ENCODE measurements around the gene NDE1. TPM values are rescaled to one million over a fixed set of nuclear protein-coding genes. Genes with fewer than 3 reads are reported as not detected.

The NDE1 gene
- total and polyA plus RNA-seq, 4 donors, result 2.5 to 17.3 (median 4.4) TPM

- 91% methylated on average over 11 of the region's 11 CpGs for WGBS
- H3K9me3 ChIP-seq (ENCODE audit: control insufficient read depth in 4 of 4, low read length in 3 of 4), result no peaks in the 10 kb centered on the region
- no peak for DNase-seq (ENCODE audit: low spot score)
- H3K4me1 ChIP-seq (ENCODE audit: control insufficient read depth in 4 of 4, insufficient read depth in 4 of 4, low read length in 3 of 4), result no peaks in the 10 kb centered on the region
- no peak for TF ChIP-seq GABPA (IDR thresholded peaks at IDR 0.05 in 1 of 2, conservative IDR thresholded peaks at IDR 0.05 in 1 of 2)
- no peak for TF ChIP-seq ZBTB33 (IDR thresholded peaks at IDR 0.05)
- TF ChIP-seq FOXA2 (IDR thresholded peaks at IDR 0.05), result no peak
- no peak for TF ChIP-seq SP1 (IDR thresholded peaks at IDR 0.05)
- no peak for TF ChIP-seq FOXA1 (IDR thresholded peaks at IDR 0.05)
- TF ChIP-seq YY1 (IDR thresholded peaks at IDR 0.05), result no peak
- TF ChIP-seq JUND (IDR thresholded peaks at IDR 0.05), result no peak
- TF ChIP-seq HNF4A (conservative IDR thresholded peaks at IDR 0.05), result no peak
- no peak for TF ChIP-seq TAF1 (conservative IDR thresholded peaks at IDR 0.05)
- no peak for TF ChIP-seq NR2F2 (IDR thresholded peaks at IDR 0.05)
- H3K9ac ChIP-seq (ENCODE audit: low read depth in 1 of 2, low read length in 2 of 2), result no peak overlapping the region
- peaks cover 4 to 21% (median 8%) of the 10 kb centered on the region in 4 donors for H3K36me3 ChIP-seq (ENCODE audit: control insufficient read depth in 4 of 4, insufficient read depth in 3 of 4, low read depth in 1 of 4, low read length in 3 of 4)
- H3K4me3 ChIP-seq (ENCODE audit: low read depth in 1 of 3, low read length in 3 of 3), result no peak overlapping the region
- H3K27ac ChIP-seq (ENCODE audit: low read depth in 1 of 2, low read length in 2 of 2), result no peak overlapping the region
- H3K27me3 ChIP-seq (ENCODE audit: control insufficient read depth in 4 of 4, insufficient read depth in 4 of 4, low read length in 3 of 4), result no peaks in the 10 kb centered on the region
Observed at GRCh38 chr16:15701975-15702970, 52.2 kb downstream of the NDE1 start.

- no peak overlapping the region for H3K4me3 ChIP-seq (ENCODE audit: low read depth in 1 of 3, low read length in 3 of 3)
- no peaks in the 10 kb centered on the region for H3K4me1 ChIP-seq (ENCODE audit: control insufficient read depth in 4 of 4, insufficient read depth in 4 of 4, low read length in 3 of 4)
- TF ChIP-seq ZBTB33 (IDR thresholded peaks at IDR 0.05), result no peak
- TF ChIP-seq HNF4G (IDR thresholded peaks at IDR 0.05), result no peak
- TF ChIP-seq FOXA2 (IDR thresholded peaks at IDR 0.05), result no peak
- TF ChIP-seq CTCF (IDR thresholded peaks at IDR 0.05; ENCODE audit: low read depth, low read length, missing input control), result no peak
- TF ChIP-seq HNF4A (conservative IDR thresholded peaks at IDR 0.05), result no peak
- TF ChIP-seq GABPA (IDR thresholded peaks at IDR 0.05 in 1 of 2, conservative IDR thresholded peaks at IDR 0.05 in 1 of 2), result no peak
- no peak for TF ChIP-seq RXRA (IDR thresholded peaks at IDR 0.05)
- TF ChIP-seq JUND (IDR thresholded peaks at IDR 0.05), result no peak
- no peak for TF ChIP-seq FOXA1 (IDR thresholded peaks at IDR 0.05)
- TF ChIP-seq ATF3 (IDR thresholded peaks at IDR 0.05), result no peak
- TF ChIP-seq RAD21 (IDR thresholded peaks at IDR 0.05), result no peak
- TF ChIP-seq EGR1 (IDR thresholded peaks at IDR 0.05; ENCODE audit: low read depth in 2 of 2), result no peak
- no peak for TF ChIP-seq NR2F2 (IDR thresholded peaks at IDR 0.05)
- TF ChIP-seq TAF1 (conservative IDR thresholded peaks at IDR 0.05), result no peak
- TF ChIP-seq, protein P1, sequence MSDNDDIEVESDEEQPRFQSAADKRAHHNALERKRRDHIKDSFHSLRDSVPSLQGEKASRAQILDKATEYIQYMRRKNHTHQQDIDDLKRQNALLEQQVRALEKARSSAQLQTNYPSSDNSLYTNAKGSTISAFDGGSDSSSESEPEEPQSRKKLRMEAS (IDR thresholded peaks at IDR 0.05), result no peak
- TF ChIP-seq REST (IDR thresholded peaks at IDR 0.05), result no peak
- no peak for TF ChIP-seq SP1 (IDR thresholded peaks at IDR 0.05)
- no peak for TF ChIP-seq YY1 (IDR thresholded peaks at IDR 0.05)
- no peak for DNase-seq (ENCODE audit: low spot score)
- no peak overlapping the region for H3K27ac ChIP-seq (ENCODE audit: low read depth in 1 of 2, low read length in 2 of 2)
- no peaks in the 10 kb centered on the region for H3K9me3 ChIP-seq (ENCODE audit: control insufficient read depth in 4 of 4, low read length in 3 of 4)
- H3K9ac ChIP-seq (ENCODE audit: low read depth in 1 of 2, low read length in 2 of 2), result no peak overlapping the region
- WGBS, result 89% methylated on average over 14 of the region's 14 CpGs
- no peaks in the 10 kb centered on the region for H3K27me3 ChIP-seq (ENCODE audit: control insufficient read depth in 4 of 4, insufficient read depth in 4 of 4, low read length in 3 of 4)
- peaks cover 4 to 18% (median 8%) of the 10 kb centered on the region in 4 donors for H3K36me3 ChIP-seq (ENCODE audit: control insufficient read depth in 4 of 4, insufficient read depth in 3 of 4, low read depth in 1 of 4, low read length in 3 of 4)
Observed at GRCh38 chr16:15703029-15703736, 53.1 kb downstream of the NDE1 start.

Data from liver (tissue), 9 donors.